HG03460 (cell line): Measurements from ENCODE around the gene HEMK1.

Source experiments
- ATAC-seq: cut with Tn5 transposase; IDR thresholded peaks from one replicate; pipeline ENCODE4 v1.9.1; 2021; ENCODE audit not compliant: unreplicated experiment

The HEMK1 gene

DNA sequence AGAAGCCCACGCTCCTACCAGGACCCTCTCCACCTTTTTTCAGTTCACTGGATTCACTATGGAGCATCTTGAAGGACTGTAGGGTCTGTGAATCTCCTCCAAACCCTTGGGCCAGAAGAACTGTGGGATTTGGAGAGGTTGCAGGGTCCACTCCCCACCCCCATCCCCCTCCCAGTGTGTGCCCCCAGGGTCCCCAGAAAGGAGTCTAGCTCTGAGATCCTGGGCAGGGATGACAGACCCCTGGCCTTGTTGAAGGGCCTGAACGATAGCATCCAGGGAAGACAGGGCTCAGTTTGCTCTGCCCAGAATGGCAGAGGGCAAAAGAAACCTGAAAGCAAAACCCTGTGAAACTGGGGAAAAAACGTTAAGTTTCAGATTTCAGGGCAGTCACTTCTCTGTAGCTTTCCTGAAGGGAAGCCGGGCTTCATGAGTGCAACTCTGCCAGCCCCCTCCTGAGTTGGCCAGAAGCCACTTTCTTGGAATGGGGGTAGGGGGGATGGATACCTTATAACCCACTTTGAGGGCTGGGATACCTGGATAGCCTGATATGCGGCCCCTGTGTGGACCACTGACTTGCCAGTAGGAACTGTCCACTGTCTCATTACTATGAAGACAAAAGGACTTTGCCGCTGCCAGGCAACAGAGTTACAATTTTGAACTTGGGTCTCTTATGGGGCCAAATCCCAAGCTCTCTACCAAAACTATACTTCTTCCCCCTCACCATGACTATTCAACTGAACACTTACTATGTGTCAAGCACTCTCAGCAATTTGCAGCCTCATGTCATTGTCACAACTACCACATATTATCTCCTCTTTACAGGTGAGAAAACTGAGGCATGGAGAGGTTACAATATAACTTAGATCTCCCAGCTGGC, 43.9 kb downstream of the HEMK1 start:
- ATAC-seq, result no peak

DNA sequence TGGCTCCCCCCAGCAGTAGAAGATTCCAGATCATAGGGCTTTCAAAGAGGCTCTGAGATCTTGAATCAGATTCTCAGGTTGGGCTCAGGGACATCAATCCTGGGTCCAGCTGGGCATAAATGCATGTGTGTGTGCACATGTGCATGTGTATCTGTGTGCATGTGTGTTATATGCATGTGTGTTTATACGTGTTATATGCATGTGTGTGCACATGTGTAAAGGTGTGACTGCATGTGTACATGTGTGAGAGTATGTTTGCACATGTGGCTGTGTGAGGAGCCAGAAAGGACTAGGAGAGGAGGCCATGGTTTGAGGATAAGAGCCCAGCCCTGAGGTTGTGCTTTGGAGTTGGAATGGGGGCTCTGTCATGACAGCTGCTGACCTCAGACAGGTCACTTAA, 45.9 kb downstream of the HEMK1 start:
- no peak for ATAC-seq

DNA sequence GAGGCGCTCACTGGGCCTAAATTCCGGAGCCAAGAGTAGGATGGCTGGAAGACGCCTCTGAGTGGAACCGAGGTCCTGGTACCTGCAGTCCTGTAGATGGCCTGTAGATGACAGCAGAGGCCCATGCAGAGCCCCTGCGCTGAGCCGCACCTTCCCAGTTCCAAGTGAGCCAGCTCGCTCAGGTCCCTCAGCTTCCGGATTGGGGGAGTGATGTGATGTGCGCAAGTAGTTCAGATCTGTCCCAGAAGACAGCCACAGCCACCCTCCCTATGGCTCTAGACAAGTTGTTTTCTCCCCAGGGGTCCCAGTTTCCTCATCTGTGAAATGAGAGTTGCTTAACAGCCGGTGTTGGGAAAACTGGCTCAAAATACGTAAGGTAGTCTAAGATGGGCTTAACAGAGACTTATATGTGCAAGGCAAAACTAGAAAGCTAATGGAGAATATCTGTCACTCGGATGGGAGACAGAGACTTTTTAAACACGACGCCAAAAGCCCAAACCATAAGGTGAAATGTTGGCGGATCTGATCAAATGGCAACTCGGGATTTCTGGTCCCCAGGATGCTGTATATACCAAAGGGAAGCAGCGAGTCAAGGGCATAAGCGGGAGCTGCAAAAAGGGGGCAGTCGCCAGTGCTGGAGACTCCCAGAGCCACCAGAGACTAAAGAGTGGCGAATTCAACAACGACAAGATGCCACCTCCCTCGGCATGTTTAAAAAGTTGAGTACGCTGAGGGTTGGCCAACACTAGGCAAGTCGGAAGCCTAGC, 46.9 kb downstream of the HEMK1 start:
- peak; percentile 24 for ATAC-seq

DNA sequence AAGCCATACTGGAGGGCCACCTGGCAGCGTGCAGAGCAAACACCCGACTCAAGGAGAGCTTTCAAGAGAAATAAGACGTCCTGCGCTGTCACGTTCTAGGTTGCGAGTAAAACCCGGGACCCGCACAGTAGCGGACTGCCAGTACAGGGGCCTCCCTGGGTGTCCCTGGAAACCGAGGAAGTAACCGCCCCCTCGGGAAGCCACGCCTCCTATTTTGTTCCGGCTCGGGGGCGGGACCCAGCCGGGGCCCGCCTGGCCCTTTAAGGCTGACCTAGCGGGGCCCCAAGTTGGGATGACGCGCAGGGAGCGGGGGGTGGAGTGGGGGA, 47.4 kb downstream of the HEMK1 start:
- ATAC-seq, result peak; percentile 57

DNA sequence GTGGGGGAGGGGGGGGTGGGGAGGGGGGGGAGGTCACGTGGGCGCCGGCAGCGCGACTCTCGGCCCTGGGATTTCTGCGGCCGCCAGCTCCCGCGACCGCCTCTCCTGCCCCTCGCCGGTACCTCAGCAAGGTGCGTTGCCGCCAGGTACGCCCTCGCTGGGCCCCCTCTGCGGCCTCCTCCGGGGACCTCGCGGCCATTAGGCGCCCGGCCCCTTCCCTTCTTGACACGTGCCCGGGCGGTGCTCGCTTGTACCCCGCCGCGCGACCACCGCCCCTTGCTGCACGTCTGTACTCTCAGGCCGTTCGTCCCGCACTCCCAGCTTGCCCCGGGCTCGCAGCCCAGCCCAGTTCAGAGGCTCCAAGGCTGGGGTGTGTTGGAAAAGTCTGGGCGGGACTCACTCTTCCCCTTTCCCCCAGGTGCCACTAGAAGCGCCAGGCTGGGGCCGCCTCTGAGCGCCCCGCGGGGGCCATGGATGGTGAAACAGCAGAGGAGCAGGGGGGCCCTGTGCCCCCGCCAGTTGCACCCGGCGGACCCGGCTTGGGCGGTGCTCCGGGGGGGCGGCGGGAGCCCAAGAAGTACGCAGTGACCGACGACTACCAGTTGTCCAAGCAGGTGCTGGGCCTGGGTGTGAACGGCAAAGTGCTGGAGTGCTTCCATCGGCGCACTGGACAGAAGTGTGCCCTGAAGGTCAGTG, 47.9 kb downstream of the HEMK1 start, which contains the start of gene MAPKAPK3:
Gene MAPKAPK3 (plus strand): TSS at position 56 of the 696 bp plus-strand sequence. CDS start 415 bp downstream, at position 471.
- peak; percentile 6 for ATAC-seq

DNA sequence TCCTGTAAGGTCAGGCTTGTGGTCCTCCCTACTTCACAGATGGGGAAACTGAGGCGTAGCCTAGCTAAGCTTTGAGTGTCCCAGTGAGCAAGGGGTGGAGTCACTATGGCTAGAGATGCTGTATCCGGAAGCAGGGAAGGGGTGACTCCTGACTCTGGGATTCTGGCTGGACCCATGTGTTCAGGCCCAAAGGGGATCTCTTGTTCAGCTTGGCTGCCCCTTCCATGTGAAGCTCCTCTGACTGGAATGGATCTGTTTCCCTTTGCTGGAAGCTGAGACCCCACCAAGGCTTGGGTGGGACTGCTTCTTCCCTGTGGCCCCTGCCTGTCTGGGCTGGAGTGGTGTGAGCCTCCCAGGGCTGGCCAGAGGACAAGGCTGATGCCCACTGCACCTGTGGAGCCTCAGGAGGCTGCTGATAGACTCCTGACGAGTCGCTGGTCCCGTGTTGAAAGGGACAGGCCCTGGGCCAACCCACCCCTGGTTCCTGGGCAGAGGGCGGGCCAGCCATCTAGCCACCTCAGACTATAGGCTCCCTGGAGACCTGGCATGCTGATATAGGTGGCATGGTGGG, 48.7 kb downstream of the HEMK1 start:
- ATAC-seq, result no peak

DNA sequence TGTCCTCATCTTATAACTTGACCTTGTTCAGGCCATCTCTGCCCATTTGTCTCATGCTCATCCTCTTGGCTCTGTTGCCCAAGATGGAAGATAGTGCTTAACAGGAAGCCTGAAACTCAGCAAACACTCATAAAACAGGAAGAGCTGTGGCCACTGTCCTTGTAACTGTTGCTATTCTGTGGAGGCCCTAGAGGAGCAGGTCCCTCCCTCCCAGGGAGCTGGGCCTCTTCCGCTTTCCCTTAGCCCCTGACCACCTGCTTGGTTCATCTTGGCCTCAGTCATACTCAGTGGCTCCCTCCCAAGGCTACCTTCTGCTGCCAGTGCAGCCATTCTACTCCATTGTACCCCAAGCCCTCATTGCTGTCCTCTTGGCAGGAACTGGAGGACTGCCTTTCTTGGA, 51.1 kb downstream of the HEMK1 start:
- no peak for ATAC-seq

DNA sequence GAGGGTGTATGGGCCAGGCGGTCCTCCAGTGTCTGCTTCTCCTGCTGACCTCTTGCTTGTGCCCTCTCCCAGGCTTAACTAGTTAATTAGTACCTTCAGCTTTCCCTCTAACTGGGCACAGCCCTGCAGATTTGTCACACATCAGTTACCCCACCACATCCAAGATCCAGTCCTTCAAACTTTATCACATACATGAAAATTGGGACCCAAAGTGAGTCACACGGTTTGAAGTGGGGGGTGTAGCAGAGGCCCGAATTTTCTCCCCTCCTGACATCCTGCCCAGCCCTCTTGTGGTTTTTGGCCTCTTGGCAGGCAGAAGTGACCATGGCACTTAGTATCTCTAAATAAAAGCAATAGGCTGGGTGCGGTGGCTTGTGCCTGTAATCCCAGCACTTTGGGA, 51.5 kb downstream of the HEMK1 start:
- ATAC-seq, result no peak

DNA sequence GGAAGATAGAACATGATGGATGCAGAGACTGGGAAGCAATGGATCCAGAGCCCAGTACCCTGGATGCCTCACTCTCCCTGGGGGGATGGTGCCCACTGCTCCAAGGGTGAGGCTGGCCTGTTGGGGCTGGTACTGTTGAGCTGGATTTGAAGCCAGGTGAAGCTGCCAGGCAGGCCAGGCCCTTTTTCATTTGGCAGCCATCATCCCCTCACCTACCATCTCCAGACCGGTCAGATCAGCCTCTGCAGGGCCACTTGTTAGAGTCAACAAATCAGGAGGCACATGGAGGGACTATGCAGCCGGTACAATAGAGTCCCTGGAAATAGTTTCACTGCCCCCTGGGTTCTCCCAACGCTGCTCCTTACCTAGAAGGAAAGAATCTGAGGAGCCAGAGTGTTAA, 53.6 kb downstream of the HEMK1 start:
- ATAC-seq, result no peak

DNA sequence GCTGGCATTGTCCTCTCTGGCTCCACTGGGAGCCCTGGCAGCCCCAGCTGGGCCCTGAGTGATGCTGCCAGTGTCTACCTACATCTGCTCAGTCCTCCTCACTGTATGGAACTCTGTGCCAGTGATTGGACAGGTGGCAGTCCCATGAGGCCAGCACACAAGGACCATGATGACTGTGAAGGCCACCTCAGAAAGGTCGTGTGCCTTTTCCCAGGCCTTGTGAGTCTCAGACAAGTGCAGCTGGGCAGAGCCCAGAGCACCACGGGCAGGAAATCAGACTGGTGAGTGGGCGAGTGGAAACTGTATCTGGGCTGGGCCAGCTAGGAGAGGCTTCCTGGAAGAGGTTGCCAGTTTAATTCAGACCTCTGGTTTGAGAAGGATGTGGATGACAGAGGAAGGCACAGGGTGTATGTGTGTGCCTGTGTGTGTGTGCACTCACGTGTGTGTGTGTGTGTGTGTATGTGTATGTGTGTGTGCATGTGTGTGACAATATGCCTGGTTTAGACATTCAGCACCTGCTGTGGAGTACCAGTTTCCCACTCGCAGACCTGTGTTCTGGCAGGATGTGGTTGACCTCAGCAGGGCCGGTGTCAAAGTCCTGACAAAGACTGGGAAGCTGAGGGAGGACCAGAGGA, 54.6 kb downstream of the HEMK1 start:
- peak; percentile 56 for ATAC-seq

DNA sequence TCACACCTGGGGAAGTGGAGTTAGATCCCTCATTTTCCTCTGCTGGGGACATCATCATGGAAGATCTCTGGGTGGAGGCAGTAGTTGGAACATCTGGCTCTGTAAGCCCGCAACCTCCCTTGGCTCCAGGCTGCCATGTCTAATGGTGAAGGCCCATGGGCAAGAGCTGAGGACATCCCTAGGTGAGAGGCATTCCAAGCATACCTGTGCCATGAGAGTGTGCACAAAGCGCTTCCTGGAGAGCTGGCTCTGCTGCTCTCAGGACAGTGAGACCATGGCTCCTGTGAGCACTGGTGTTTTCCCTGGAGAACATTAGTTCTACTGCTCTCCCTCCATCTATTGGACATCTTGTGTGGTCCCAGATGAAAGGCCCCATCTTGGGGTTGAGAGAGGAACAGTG, 55.3 kb downstream of the HEMK1 start:
- ATAC-seq, result no peak

DNA sequence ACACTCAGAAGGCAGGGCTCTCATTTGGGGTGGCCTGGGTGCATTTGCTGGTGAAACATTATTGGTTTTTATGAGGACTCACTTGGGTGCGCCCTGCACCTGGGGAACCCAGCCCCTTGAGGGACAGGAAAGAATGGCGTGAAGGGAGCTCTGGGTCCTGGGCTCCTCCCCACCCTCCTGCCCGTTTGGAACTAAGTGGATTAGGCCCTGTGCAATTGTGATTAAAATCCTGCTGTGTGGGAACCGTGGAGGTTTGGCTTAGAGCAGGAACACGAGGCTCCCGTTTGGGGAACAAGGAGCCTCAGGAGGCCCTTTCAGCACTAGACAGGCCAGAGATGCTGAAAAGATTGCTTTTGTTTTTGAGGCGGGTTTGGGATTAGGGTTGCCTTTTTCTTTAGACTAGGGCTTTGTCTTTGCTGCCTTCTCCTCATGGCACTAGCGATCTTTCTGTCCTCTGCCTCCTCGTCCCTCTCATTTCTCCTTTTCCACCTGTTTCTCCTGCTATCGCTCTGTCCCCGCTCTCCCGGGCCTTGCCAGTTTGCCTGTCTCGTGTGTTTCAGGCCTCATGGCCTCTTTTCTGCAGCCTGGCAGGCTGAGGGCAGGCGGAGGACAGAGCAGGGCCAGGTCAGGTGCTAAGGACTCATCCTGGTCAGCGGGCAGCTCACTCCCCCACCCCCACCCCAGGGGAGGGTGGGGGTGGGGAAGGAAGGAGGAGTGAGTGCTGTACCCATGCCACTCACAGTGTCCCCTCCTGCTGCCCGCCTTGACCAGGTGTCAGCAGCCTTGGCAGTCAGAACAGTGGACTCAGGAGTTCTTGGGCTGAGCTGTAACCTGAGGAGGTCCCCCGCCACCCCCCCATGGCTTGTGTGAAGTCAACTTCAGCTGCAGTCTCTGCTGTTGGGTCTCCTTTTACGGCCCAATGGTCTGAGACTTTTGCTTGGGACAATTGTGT, 56.2 kb downstream of the HEMK1 start:
- no peak for ATAC-seq

DNA sequence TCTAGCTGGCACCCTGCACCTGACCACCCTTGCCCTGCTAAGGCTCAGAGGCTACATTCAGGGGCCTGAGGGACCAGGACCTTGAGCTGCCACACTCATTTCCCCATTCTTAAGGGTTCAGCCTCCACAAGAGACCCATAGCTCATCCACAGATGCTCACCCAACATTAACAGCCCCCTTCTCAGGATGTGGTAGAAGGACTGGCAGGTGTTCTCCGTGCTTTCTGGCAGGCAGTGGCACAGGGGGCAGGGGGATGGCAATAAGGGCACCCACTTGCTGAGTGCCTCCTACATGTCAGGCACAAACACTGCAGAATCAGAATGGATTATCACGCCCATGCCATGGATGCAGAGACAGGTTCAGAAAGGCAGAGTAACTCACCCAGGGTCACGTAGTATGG, 57.1 kb downstream of the HEMK1 start:
- no peak for ATAC-seq

DNA sequence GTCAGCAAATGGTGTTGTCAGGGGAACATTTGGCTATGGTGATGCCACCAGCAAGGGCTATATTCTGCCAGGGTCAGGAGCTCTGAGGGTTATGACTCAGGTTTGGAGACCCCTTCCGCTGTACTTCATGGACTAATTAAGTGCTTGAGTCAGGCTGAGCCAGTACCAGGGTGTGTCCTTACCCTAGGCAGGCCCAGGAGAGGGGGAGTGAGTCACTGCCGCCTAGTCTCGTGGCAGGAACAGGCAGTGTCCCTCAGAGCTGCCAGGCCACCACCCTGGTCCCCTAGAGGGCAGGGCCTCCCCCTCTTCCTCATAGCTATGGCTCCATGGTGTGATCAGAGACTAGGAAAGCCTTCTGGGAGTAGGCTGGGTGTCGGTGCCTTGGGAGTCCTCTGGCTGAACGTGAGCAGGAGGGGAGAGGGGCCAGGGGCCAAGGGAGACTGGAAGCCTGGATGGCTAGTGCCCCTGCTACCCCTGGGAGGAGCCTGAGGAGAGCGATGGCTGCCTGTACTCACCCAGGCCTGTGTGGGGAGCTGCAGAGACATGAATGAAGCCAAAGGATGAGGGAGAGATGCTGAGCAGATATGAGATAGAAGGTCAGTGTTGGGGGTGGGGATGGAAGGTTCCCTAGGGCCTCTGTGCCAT, 58.2 kb downstream of the HEMK1 start:
- no peak for ATAC-seq

DNA sequence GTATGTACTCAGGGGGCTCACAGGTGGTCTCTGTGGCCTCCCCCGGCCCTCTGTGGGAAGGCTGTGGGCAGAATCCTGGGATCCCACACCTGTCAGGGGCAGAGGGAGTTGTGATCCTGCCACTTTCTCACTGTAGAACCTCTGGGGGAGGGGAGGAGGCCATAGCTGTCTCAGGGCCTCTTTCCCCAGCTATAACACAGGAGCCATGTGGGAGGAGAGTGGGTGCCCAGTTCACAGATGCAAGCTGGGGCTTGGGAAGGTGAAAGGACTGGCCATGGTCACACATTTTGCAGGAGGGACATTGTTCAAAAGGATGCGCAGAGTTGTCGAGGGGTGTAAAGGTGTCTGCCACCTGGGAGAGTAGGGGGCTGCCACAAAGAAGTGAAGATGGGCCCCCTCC, 59.3 kb downstream of the HEMK1 start:
- ATAC-seq, result no peak

DNA sequence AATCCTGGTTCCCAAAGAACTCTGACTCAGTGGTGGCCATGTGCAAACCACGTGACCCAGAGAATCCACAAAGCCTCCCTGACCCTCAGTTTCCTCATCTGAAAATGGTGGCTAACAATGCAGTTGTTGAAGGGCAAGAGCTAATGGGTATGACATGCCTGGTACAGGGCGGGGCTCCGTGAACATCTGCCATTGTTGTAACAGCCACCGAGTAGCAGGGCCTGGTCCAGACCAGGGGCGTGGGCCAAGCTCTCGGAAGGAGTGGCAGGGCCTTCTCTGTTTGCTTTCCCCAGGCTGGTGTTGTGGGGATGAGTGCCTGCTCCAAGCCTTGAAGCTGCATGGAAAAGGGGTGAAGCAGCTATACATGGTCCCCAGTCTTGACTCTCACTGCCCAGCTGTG, 61.1 kb downstream of the HEMK1 start:
- no peak for ATAC-seq

DNA sequence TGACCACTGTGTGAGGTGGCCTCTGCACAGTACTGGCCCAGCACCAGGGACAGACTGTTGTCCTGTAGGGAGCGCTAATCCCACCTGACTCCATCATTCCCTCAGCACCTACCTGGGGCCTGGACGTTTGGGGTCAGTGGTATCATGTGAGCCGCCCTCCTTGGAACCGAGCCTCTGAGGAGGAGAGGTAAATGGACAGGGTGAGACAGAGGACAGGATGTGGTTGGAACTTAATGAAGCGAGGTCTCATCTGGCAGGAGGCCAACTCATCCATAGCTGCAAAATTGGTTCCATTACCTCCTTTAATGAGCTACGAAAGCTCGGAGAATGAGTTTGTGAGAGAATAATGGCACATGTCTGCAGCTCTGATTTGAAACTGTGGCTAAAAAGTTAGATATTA, 61.6 kb downstream of the HEMK1 start:
- ATAC-seq, result no peak

DNA sequence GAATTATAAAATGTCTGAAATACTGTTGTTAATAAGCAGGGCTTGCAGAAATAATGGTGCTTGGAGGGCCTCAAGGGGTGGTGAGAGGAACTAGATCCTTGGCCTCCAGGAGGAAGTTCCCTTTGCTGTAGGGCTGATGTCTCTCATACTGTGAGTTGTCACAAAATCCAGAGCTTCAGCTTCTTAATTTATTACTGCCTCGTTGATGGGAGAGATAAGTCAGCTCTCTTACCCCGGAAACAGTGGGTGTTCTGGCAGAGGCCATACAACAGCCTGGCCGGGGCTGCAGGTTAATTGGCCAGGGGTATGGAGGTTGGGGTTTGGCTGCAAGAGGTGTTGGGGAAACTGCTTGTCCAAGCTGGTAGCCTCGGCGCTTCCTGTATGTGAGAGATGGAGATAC, 63.1 kb downstream of the HEMK1 start:
- ATAC-seq, result no peak

DNA sequence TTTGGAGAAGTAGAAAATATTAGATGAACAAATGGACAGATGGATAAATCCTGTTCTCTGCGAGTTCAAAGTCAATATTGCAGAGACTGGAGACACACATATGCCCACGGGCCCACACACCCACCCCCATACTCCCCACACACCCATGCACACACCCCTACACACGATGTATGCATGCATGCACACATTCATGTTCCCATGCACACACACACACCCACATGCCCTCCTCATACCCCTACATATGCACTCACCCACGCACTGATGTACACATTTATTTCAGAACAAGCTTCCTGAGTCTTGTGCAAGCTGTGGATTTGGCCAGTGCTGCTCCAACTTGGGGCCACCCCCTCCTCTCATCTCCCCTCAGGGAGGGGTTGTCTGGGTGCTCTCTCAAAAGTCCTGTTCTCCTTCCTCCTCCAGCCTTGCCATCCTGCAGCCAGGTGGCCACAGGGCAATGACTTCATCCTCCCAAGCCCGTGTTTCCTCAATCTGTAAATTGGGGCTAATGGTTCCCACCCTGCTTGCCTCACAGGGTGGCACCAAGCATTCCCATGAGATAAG, 64.0 kb downstream of the HEMK1 start:
- no peak for ATAC-seq
